GM12801 (cell line): ENCODE data around the gene XK.

ENCODE experiments used
- CTCF ChIP-seq: IDR thresholded peaks from one replicate; pipeline ENCODE4 v1.5.1; 2011; ENCODE audit warnings: control low read depth; ENCODE audit not compliant: insufficient read length; ENCODE audit errors: extremely low read depth

XK gene

GRCh38 chrX:37667141-37667540, 18.4 kb upstream of the XK start:
- no peak for TF ChIP-seq CTCF

- TF ChIP-seq CTCF = no peak
Observed at GRCh38 chrX:37672563-37672962, 13.0 kb upstream of the XK start.

- TF ChIP-seq CTCF = no peak
Observed at GRCh38 chrX:37676811-37677210, 8.8 kb upstream of the XK start.

GRCh38 chrX:37677243-37677642, 8.3 kb upstream of the XK start:
- TF ChIP-seq CTCF = no peak

GRCh38 chrX:37677765-37678164, 7.8 kb upstream of the XK start:
- TF ChIP-seq CTCF = no peak

- no peak for TF ChIP-seq CTCF
Observed at GRCh38 chrX:37678574-37678973, 7.0 kb upstream of the XK start.

- TF ChIP-seq CTCF = no peak
Observed at GRCh38 chrX:37679230-37679629, 6.4 kb upstream of the XK start.

GRCh38 chrX:37679888-37680287, 5.7 kb upstream of the XK start:
- TF ChIP-seq CTCF = no peak
